H1 (cell line): Measurements from ENCODE around the gene NSL1. TPM values are rescaled to one million over a fixed set of nuclear protein-coding genes. Genes with fewer than 3 reads are reported as not detected.

Experiments
- CTCF ChIA-PET: fragments of 300-600 bp; sonication (Branson Sonifier 250); formaldehyde crosslinking; loops from one replicate; lab custom pipeline; 2021; ENCODE audit not compliant: partially characterized antibody; lab: Charles Lee
- POLR2A ChIA-PET: fragments of 300-600 bp; sonication (Branson Sonifier 250); formaldehyde crosslinking; loops from one replicate; lab custom pipeline; 2021; ENCODE audit warnings: inconsistent platforms; ENCODE audit not compliant: partially characterized antibody; lab: Charles Lee
- DNase-seq, 2 experiments: peaks; one replicate each; pipeline versions ENCODE4 v3.0.0 to v3.0.0-alpha.2; 2010 to 2022; ENCODE audit warnings: low spot score in 2 of 2, low read depth in 1 of 2, mixed read lengths in 1 of 2
- FAIRE-seq: peaks from 2 replicates; lab custom pipeline; 2011; peaks lifted over from hg19 to GRCh38; lab: Jason Lieb, UNC
- H2AFZ ChIP-seq: 2 replicates; pipeline ENCODE4 v1.8.1; 2012; ENCODE audit warnings: low read length, inconsistent platforms
- H2AK5ac ChIP-seq: 2 replicates; pipeline ENCODE4 v1.6.1; 2013; ENCODE audit warnings: low read depth, low read length
- H2BK120ac ChIP-seq: replicated peaks from 2 replicates; pipeline ENCODE3; 2013; ENCODE audit warnings: low read depth, low read length, inconsistent platforms
- H2BK12ac ChIP-seq: 2 replicates; pipeline ENCODE4 v1.6.1; 2013; ENCODE audit warnings: low read depth, low read length
- H2BK15ac ChIP-seq: 2 replicates; pipeline ENCODE4 v1.6.1; 2013; ENCODE audit warnings: low read length
- H2BK20ac ChIP-seq: 2 replicates; pipeline ENCODE4 v1.6.1; 2013; ENCODE audit warnings: low read length
- H2BK5ac ChIP-seq: 2 replicates; pipeline ENCODE4 v1.6.1; 2013; ENCODE audit warnings: low read depth, low read length
- H3K14ac ChIP-seq: 2 replicates; pipeline ENCODE4 v1.6.1; 2013; ENCODE audit warnings: inconsistent platforms; ENCODE audit not compliant: insufficient read length
- H3K18ac ChIP-seq: 2 replicates; pipeline ENCODE4 v1.6.1; 2013; ENCODE audit warnings: low read length; ENCODE audit errors: extremely low read depth
- H3K23ac ChIP-seq: 2 replicates; pipeline ENCODE4 v1.6.1; 2013; ENCODE audit warnings: inconsistent platforms; ENCODE audit not compliant: insufficient read length
- H3K23me2 ChIP-seq: 2 replicates; pipeline ENCODE4 v1.6.1; 2013; ENCODE audit warnings: low read depth, low read length
- H3K27ac ChIP-seq: 2 replicates; pipeline ENCODE4 v1.6.1; 2011; ENCODE audit warnings: low read depth, low read length, inconsistent platforms
- H3K27me3 ChIP-seq, 4 experiments: replicated peaks in 1 of 4; 1 replicate in 1 of 4; 2 replicates in 3 of 4; pipeline versions ENCODE4 v1.6.1 to v1.8.1; 2011 to 2013; ENCODE audit warnings: low read length in 3 of 4, mild to moderate bottlenecking in 3 of 4, inconsistent platforms in 2 of 4, mixed read lengths in 2 of 4, moderate library complexity in 1 of 4; ENCODE audit not compliant: control insufficient read depth in 3 of 4, insufficient read depth in 3 of 4; ENCODE audit errors: extremely low read depth in 1 of 4
- H3K36me3 ChIP-seq, 4 experiments: 2 replicates each; pipeline versions ENCODE4 v1.6.1 to v1.8.1; 2011 to 2013; ENCODE audit warnings: mild to moderate bottlenecking in 4 of 4, low read length in 3 of 4, moderate library complexity in 2 of 4, control low read depth in 1 of 4, inconsistent platforms in 1 of 4; ENCODE audit not compliant: insufficient read depth in 4 of 4, control insufficient read depth in 2 of 4
- H3K4ac ChIP-seq: replicated peaks from 2 replicates; pipeline ENCODE3; 2013; ENCODE audit warnings: low read length, low read depth, mixed read lengths, inconsistent platforms; ENCODE audit not compliant: insufficient read length
- H3K4me1 ChIP-seq, 4 experiments: replicated peaks in 1 of 4; 1 replicate in 1 of 4; 2 replicates in 3 of 4; pipeline versions ENCODE4 v1.6.1 to v1.8.1; 2011 to 2013; ENCODE audit warnings: low read length in 3 of 4, inconsistent platforms in 2 of 4, mixed read lengths in 1 of 4; ENCODE audit not compliant: insufficient read depth in 4 of 4, control insufficient read depth in 3 of 4
- H3K4me2 ChIP-seq, 2 experiments: 2 replicates each; pipeline versions ENCODE4 v1.6.1 to v1.8.1; 2011 to 2013; ENCODE audit warnings: low read depth in 2 of 2, low read length in 2 of 2, control low read depth in 1 of 2, inconsistent platforms in 1 of 2, mild to moderate bottlenecking in 1 of 2; ENCODE audit not compliant: insufficient read depth in 1 of 2
- H3K4me3 ChIP-seq, 4 experiments: fragments of 200-600, 300-600 bp in 1 of 4; sonication (generic), shearing (Covaris generic), sonication (Bioruptor Twin) in 1 of 4; 2 replicates each; pipeline versions ENCODE4 v1.5.1 to v1.8.1; 2011 to 2016; ENCODE audit warnings: low read length in 4 of 4, low read depth in 3 of 4, control low read depth in 2 of 4, inconsistent platforms in 2 of 4, mild to moderate bottlenecking in 2 of 4, mixed read lengths in 1 of 4, moderate library complexity in 1 of 4; ENCODE audit not compliant: insufficient read depth in 2 of 4; ENCODE audit errors: extremely low read depth in 1 of 4
- H3K56ac ChIP-seq: replicated peaks from 2 replicates; pipeline ENCODE3; 2013; ENCODE audit warnings: low read depth, mild to moderate bottlenecking, mixed read lengths, low read length, inconsistent platforms; ENCODE audit not compliant: insufficient read length
- H3K79me1 ChIP-seq: 2 replicates; pipeline ENCODE4 v1.6.1; 2013; ENCODE audit warnings: low read depth, low read length, control low read depth
- H3K79me2 ChIP-seq, 2 experiments: 2 replicates each; pipeline versions ENCODE4 v1.6.1 to v1.8.1; 2012 to 2013; ENCODE audit warnings: low read length in 2 of 2, mild to moderate bottlenecking in 2 of 2, inconsistent platforms in 1 of 2; ENCODE audit not compliant: insufficient read depth in 2 of 2, control insufficient read depth in 1 of 2
- H3K9ac ChIP-seq, 4 experiments: replicated peaks in 1 of 4; 1 replicate in 1 of 4; 2 replicates in 3 of 4; pipeline versions ENCODE4 v1.6.1 to v1.8.1; 2011 to 2013; ENCODE audit warnings: low read depth in 3 of 4, low read length in 3 of 4, control low read depth in 2 of 4, mild to moderate bottlenecking in 2 of 4, moderate library complexity in 2 of 4, inconsistent platforms in 1 of 4; ENCODE audit errors: extremely low read depth in 1 of 4
- H3K9me3 ChIP-seq, 2 experiments: 2 replicates each; pipeline versions ENCODE4 v1.6.1 to v1.8.1; 2012 to 2013; ENCODE audit warnings: mild to moderate bottlenecking in 2 of 2, moderate library complexity in 2 of 2, control low read depth in 1 of 2, inconsistent platforms in 1 of 2, low read depth in 1 of 2, low read length in 1 of 2, mixed read lengths in 1 of 2; ENCODE audit not compliant: insufficient read depth in 2 of 2
- H4K20me1 ChIP-seq, 2 experiments: replicated peaks in 1 of 2; 2 replicates each; pipeline versions ENCODE3 to v1.8.1; 2011 to 2013; ENCODE audit warnings: inconsistent platforms in 2 of 2, low read length in 2 of 2, mild to moderate bottlenecking in 1 of 2; ENCODE audit not compliant: insufficient read depth in 2 of 2, control insufficient read depth in 1 of 2
- H4K5ac ChIP-seq: 2 replicates; pipeline ENCODE4 v1.6.1; 2013; ENCODE audit warnings: low read length, low read depth, mixed read lengths, inconsistent platforms; ENCODE audit not compliant: insufficient read length
- H4K8ac ChIP-seq: 2 replicates; pipeline ENCODE4 v1.8.0; 2013; ENCODE audit warnings: mild to moderate bottlenecking, moderate library complexity, low read length, inconsistent platforms; ENCODE audit not compliant: insufficient read depth; ENCODE audit errors: extremely low read depth
- H4K91ac ChIP-seq: replicated peaks from 2 replicates; pipeline ENCODE3; 2013; ENCODE audit warnings: low read length, mixed read lengths, inconsistent platforms; ENCODE audit not compliant: insufficient read length
- BCL11A ChIP-seq, 2 experiments: IDR thresholded peaks; one replicate each; pipeline ENCODE4 v1.6.1; 2011; ENCODE audit warnings: low read depth in 2 of 2, low read length in 2 of 2, mild to moderate bottlenecking in 2 of 2
- CBX8 ChIP-seq: fragments of 300-800, 300-1000 bp; sonication (generic); IDR thresholded peaks from 2 replicates; pipeline ENCODE4 v1.7.1; 2016; ENCODE audit warnings: low read depth, low read length, borderline replicate concordance
- CEBPB ChIP-seq: IDR thresholded peaks from 2 replicates; pipeline ENCODE4 v1.6.1; 2012; ENCODE audit warnings: low read depth, low read length
- CHD1 ChIP-seq: IDR thresholded peaks from 2 replicates; pipeline ENCODE4 v1.6.1; 2012; ENCODE audit warnings: low read depth, low read length, improper control_type of control experiment
- E2F6 ChIP-seq: IDR thresholded peaks from 2 replicates; pipeline ENCODE4 v1.6.1; 2012; ENCODE audit warnings: inconsistent platforms
- GTF2F1 ChIP-seq: IDR thresholded peaks from 2 replicates; pipeline ENCODE4 v1.6.1; 2012; ENCODE audit warnings: low read depth, low read length, improper control_type of control experiment, borderline replicate concordance
- KDM4A ChIP-seq: IDR thresholded peaks from one replicate; pipeline ENCODE4 v1.7.1; 2012; ENCODE audit warnings: low read depth, mild to moderate bottlenecking, moderate library complexity, low read length, inconsistent platforms; ENCODE audit not compliant: severe bottlenecking
- TAF7 ChIP-seq: optimal IDR thresholded peaks from 2 replicates; pipeline ENCODE3; 2011; ENCODE audit warnings: low read depth, mild to moderate bottlenecking, inconsistent platforms, low read length, moderate library complexity, borderline replicate concordance
- YY1 ChIP-seq: IDR thresholded peaks from 2 replicates; pipeline ENCODE4 v1.6.1; 2011; ENCODE audit warnings: low read depth, mild to moderate bottlenecking, low read length
- ZNF274 ChIP-seq: IDR thresholded peaks from 2 replicates; pipeline ENCODE4 v1.7.0; 2012; ENCODE audit warnings: low read length, borderline replicate concordance; ENCODE audit errors: extremely low read depth
- WGBS, 2 experiments: shearing (Covaris generic) in 1 of 2; methylation state at CpG; one replicate each; pipeline versions ENCODE4 v1.1.6 to v1.1.7; 2013 to 2015; ENCODE audit warnings: low lambda C conversion rate in 2 of 2, mixed read lengths in 2 of 2, inconsistent platforms in 1 of 2, low coverage in 1 of 2, missing lambda C conversion rate in 1 of 2; ENCODE audit not compliant: insufficient replicate concordance in 2 of 2, insufficient coverage in 1 of 2, insufficient read length in 1 of 2; ENCODE audit errors: extremely low coverage in 1 of 2, missing lambda C conversion rate in 1 of 2; 5-methylcytosine and 5-hydroxymethylcytosine counted together
- polyA plus RNA-seq, 7 experiments: library from polyadenylated mRNA; depleted of rRNA in 3 of 7; stranded (reverse) in 5 of 7; unstranded in 2 of 7; fragments of >200 nt in 5 of 7; fragments of 200-250 nt in 2 of 7; gene quantifications; 1 replicate in 5 of 7; 2 replicates in 1 of 7; 4 replicates in 1 of 7; pipeline versions ENCODE4 v1.2.1 to v1.2.3, GENCODE V29; 2011 to 2013; ENCODE audit warnings: missing spikeins in 2 of 7, mixed read lengths in 2 of 7
- total RNA-seq: library from RNA; stranded (reverse); fragmentation: NEBNext Ultra II Directional; extraction: Animal tissue kit (Norgen Biotek cat#: 25700); gene quantifications from 2 replicates; pipeline ENCODE4 v1.2.1, GENCODE V29; 2021

NSL1 gene
- total and polyA plus RNA-seq, 2 of the 8 experiments (the other 6 are each of a cell fraction or from before 2014, with no cell fraction given) = 25.4 to 51.7 TPM

GRCh38 chr1:212762234-212762633, 29.3 kb downstream of the NSL1 start:
- H2BK120ac ChIP-seq = no peak overlapping the region
- no peak for FAIRE-seq
- ChIA-PET POLR2A (interaction anchor here (1.1 to 1.6 kb wide), 2 partner anchors 130 to 153 kb away, joined by 3 to 7 read pairs; partner anchors contain the start of gene ATF3), CTCF (interaction anchor here (0.7 to 4.4 kb wide), 7 partner anchors 11 to 658 kb away, joined by 3 to 36 read pairs (median 7); partner anchors contain the start of genes NSL1 and TATDN3)
- no peak overlapping the region for H2BK12ac ChIP-seq
- H3K79me1 ChIP-seq = peaks cover 11% of the 10 kb centered on the region
- no peaks in the 10 kb centered on the region for H3K27me3 ChIP-seq
- H3K79me2 ChIP-seq = peaks cover 0 to 53% of the 10 kb centered on the region in 2 experiments; a peak in 3 of 4 replicates
- no peak overlapping the region for H4K5ac ChIP-seq
- H3K4me1 ChIP-seq = peaks cover 0 to 3% (median 0%) of the 10 kb centered on the region in 4 experiments; a peak in 1 of 7 replicates
- WGBS, 2 experiments = 88% methylated on average over 4 of the region's 4 CpGs; no CpG with 5 or more reads in 1 of the 2 experiments
- H3K23ac ChIP-seq = no peak overlapping the region
- no peak overlapping the region for H3K4ac ChIP-seq
- no peaks in the 10 kb centered on the region for H3K23me2 ChIP-seq
- no peak overlapping the region for H3K4me3 ChIP-seq
- no peak overlapping the region for H3K27ac ChIP-seq
- H4K8ac ChIP-seq = no peak overlapping the region
- no peak overlapping the region for H3K14ac ChIP-seq
- peaks cover 7 to 17% of the 10 kb centered on the region in 2 experiments for H4K20me1 ChIP-seq
- H3K18ac ChIP-seq = no peak overlapping the region
- no peak for DNase-seq
- no peak overlapping the region for H2BK5ac ChIP-seq
- no peak overlapping the region for H2AK5ac ChIP-seq
- H3K9ac ChIP-seq = no peak overlapping the region
- no peak overlapping the region for H3K4me2 ChIP-seq
- H4K91ac ChIP-seq = no peak overlapping the region
- no peaks in the 10 kb centered on the region for H3K9me3 ChIP-seq
- H2BK20ac ChIP-seq = no peak overlapping the region
- no peak for TF ChIP-seq BCL11A (IDR thresholded peaks at IDR 0.05; ENCODE audit: low read depth in 2 of 2, low read length in 2 of 2)
- no peak for TF ChIP-seq YY1
- TF ChIP-seq GTF2F1 = no peak
- no peak for TF ChIP-seq TAF7
- no peak for TF ChIP-seq KDM4A
- no peak for TF ChIP-seq E2F6
- no peak for TF ChIP-seq CHD1
- no peak for TF ChIP-seq CEBPB
- TF ChIP-seq CBX8 = no peak
- no peak for TF ChIP-seq ZNF274
- TF ChIP-seq, all 59 proteins: peak for 0
- H3K56ac ChIP-seq = no peak overlapping the region
- H2BK15ac ChIP-seq = no peak overlapping the region
- no peaks in the 10 kb centered on the region for H3K36me3 ChIP-seq
- H2AFZ ChIP-seq = no peak overlapping the region
